ENCODE results near the gene DUSP11.

DUSP11 gene

DNA sequence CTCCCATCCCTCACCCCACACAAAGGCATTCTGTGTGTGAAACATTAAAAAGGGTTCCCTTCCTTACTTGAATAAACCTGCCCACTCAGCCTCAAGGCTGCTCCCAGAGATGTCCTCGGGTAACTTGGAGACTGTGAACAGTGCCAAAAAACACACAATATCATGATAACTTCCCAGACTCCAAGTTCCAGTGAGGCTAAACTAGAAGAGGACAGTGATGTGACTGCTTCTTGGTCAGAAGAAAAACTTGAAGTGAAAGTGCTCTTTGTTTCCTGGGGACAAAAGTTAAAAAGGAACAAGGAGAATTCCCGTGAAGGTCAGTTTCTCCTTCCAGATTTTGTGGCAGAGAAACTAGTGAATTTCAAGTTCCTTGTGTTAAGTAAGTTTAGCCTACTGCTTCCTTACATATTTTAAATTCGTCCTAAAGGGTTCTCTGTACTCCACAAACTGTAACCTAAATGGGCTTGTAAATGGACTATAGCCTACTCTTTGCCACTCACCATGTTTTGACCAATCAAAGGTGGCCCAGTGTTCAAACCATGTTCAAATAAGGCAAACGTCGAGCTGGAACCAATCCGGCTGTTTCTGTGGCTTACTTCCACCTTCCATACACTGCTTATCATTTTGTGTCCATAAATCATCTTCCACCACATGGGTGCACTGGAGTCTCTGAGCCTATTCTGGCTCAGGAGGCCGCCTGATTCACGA is 63.2 kb downstream of the DUSP11 start:
- DNase-seq: no peak

GRCh38 chr2:73714091-73714490 is 65.8 kb downstream of the DUSP11 start:
- DNase-seq: no peak
